ENCODE results near the gene LEKR1.

LEKR1 gene

DNA sequence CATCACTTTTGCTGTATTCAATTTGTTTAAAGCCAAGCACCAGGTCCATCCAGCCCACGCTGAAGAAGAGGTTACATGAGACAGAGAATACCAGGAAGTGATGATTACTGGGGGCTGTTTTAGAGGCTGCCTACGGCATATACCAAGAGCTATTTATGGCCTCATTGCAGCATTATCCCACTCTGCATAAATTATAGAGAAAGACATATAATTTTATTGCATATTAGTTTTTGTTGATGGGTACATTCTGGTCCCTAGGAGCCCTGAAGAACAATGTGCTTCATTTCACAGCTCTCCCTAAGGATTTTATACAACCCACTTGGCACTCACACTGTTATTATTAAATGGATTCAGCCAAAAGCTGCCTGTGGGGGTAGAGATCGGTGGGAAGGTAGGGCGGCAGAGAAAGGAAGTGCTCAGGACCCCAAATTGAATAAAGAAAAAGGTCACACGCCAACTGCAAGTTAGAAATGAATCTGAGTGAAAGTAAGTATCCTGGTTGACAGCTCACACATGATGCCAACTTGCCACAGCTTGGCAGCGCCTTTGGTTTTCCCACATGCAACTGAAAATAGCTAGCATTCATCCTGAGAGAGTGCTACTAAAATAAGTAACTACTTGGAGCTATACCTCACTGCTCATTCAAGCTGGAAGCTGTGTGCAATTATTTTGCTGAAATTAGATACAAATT lies 260.1 kb downstream of the LEKR1 start:
- H3K4me3 ChIP-seq (ENCODE audit: low read length): no peak overlapping the region
- no peak for DNase-seq (ENCODE audit: low read depth, low spot score)

DNA sequence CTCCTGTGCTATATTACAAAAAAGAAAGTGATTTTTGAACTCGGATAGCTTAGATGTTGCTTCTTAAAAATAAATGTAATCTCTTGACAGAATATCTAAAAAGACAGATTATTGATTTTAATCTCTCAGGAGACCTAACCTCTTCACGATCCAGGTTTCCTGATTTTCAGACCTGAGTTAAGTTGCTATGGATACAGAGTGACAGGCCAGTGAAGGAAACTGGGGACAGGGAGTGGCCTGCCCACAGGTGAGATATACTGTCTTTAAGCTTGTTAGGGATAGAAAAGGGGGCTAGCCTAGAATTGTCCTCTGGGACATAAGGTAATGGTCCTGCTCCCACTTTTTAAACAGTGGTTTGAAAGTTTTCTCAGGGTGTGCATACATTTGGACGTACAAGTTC lies 260.6 kb downstream of the LEKR1 start:
- no peak overlapping the region for H3K4me3 ChIP-seq (ENCODE audit: low read length)
- no peak for DNase-seq (ENCODE audit: low read depth, low spot score)

DNA sequence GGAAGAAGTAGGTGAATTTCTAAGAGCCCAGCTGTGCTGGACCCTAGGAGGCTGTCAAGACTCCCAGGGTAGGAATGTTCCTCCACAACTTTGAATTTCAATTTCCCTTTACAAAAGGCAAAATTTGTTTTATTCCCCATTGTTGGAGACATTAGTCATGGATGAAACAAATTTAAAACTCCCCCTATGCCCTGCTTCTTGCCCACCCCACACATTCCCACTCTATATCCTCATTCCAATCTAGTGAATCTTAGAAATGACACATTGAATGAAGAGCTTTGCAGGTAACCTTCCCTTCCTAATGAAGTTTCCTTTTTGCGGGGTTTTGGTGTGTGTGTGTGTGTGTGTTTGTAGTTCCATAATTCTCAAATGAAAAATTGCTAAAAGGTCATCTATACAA lies 261.2 kb downstream of the LEKR1 start:
- no peak overlapping the region for H3K4me3 ChIP-seq (ENCODE audit: low read length)
- no peak for DNase-seq (ENCODE audit: low read depth, low spot score)

DNA sequence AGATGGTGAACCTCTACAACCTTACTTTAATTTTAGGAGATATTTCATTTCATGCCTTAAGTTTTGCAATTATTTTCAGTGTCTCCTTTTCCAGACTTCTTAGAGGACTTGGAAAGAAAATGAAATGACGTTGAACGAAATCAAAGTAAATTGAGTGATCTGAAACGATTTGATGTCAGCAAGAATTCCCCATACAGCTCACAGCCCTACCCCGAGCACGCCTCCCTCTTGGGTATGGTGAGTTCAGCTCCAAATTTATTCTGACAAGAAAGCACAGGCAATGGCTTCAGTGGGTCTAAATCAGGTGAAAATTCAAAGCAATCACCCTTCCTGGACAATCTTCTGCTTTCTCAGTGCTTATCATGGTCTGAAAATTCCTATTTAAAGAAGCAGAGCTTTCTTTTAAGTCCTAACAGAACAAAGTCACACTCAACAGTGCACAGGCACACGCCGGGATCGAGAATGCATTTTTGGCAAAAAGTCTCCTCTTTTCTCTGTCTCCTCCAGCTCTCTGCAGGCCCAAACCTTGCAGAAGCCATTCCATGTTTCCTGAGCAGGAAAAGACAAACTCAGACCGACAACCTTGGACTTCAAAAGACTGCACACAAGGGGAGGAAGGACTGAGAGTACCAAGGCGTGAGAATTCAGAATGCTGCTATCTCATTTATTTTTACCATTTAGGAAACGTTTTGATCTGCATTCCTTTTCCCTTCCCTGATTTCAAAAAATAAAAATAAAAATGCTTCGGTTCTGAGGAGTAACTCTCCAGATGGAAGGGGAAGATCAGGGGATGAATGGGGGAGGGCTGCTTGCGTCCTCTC lies 261.8 kb downstream of the LEKR1 start:
- no peak for DNase-seq (ENCODE audit: low read depth, low spot score)
- peak overlapping the region; percentile 67 for H3K4me3 ChIP-seq (ENCODE audit: low read length)

DNA sequence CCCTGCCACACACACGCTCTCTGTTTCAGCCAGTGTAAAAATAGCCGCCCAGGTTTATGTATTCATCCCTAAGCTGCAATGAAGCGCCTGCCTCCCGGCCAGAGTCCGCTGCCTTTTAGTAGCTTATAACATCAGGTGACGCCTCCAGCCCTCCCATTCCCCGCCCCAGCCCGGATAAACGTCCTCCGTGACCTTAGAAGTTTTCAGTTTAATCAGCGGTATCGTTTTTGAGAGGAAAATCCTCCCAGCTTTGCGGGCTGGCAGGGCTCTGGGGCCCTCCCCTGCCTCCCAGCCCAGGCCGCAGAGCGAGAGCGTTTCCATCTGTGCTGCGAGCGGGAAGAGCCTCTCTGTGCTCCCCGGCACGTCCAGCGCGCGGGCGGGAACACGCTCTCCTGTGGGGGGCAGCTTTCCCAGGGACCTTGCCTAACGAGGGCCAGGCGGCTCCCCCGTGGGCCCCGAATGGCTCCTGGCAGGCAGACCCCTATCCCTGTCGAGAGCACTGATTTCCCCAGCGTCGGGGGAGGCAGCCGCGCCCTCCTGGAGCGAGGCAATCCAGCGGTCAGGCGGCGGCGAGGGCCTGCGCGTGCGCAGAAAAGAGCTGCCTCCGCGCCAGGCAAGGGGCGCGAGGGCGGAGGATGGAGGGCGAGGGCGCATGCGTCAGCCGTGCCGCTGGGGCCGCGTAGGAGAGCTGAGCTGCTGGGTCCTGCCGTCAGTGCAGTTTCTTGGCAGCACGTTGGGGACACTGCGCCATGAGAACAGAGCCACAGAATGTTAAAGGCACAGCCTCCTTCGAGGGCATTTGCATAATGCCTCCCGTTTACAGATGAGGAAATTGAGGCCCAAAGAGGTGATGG lies 262.7 kb downstream of the LEKR1 start:
- peak overlapping the region; percentile 67 for H3K4me3 ChIP-seq (ENCODE audit: low read length)
- DNase-seq (ENCODE audit: low read depth, low spot score): peak; percentile 87

DNA sequence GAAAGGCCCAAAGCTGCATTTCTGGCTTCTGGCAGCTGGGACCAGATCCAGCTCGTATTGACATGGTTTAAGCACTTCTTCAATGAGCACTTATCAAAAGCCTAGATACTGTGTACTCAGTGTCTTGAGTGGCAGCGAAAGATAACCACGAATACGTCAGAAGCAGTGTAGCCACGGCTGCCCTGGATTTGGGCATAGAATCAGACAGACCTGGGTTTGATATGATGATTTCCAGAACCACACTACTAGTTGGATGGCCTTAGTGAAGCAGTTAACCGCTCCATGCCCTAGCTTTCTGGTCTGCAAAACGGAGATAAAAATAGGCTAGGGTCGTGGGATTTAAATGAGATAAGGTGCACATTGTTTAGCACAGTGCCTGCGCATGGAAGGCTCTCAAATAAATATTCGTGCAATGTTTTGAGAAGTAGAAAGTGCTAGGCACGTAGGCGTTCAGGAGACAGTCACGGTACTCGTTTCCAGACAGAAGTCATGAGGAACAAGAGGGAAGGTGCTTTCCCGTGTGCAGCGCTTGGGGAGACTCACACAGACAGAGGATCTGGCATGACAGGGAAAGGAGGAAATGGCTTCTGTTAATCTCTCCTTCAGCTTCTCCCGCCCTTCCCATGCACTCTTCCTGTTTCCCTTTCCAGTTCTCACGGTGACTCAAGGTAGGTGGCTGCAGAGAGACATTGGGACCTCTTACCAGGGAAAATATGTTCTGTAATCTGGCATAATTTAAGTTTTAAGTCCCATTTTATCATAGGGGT lies 263.5 kb downstream of the LEKR1 start:
- peak overlapping the region; percentile 67 for H3K4me3 ChIP-seq (ENCODE audit: low read length)
- DNase-seq (ENCODE audit: low read depth, low spot score): no peak

DNA sequence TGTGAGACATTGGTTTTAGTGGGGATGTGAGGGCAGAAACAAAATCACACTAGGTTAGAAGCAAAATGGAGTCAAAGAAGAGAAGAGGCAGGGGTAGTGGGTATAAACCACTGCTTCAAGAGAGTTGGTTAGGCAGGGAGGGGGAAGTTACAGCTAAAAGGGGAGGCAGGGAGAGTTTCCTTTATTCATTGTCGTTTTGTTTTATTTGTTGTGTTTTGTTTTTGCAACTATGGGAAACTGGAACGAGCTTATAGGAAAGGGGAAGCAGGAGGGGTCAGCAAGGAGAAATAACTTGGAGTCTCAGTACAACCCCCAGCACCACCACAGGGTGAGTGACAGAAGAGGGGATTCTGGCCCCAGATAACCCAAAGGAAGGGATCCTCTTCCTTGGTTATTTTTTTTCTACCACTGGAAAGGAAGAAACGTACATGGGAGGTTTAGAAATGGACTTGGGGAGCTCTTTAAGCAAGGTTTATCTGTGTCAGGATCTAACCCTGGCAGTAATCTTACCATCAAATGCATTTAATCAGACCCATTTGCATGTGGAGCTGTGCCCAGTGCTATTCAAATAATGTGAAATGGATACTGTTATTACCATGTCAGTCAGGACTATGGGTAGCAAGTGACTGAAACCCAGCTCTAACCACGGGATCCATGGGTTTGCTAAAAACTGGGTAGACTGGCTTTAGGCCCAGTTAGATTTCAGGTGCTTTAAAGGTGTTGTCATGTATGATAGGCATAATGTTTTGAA lies 265.1 kb downstream of the LEKR1 start:
- no peak for DNase-seq (ENCODE audit: low read depth, low spot score)
- H3K4me3 ChIP-seq (ENCODE audit: low read length): no peak overlapping the region

DNA sequence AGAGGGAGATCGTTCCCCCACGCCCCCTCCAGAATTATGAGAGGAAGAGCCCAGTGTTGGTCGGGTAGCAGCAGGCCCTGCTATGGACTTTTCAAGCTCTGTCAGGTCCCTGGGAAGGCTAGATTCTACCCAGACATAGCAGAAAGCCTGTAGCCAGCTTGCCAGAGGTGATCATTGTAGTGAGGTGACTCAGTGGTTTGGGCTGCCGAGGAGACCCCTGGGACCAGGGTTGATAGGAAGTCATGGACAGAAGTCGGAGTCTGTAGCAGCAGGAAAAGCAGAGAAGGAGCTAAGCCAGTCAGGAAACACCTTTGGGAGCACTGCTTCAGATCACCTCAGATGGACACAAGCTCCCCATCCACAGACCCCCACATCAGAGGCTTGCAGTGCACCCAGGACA lies 266.1 kb downstream of the LEKR1 start:
- H3K4me3 ChIP-seq (ENCODE audit: low read length): no peak overlapping the region
- no peak for DNase-seq (ENCODE audit: low read depth, low spot score)

DNA sequence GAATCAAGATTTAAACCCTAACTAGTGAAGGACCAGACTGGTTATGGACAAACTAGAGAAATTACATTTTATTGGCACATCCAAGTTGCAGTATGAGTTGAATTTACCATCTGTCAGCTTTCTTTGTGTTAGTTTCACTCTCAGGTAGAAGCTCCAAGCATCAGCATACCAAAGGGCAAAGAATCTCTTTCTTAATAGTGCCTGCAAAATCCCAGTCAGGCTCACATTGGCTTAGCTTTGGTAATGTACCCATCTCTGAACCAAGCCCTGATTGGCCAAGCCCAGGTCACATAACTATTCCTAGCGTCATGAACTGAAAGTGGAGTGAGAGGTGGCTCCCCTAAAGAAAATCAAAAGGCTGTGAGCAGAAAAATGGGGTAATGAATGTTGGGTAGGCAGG lies 266.9 kb downstream of the LEKR1 start:
- no peak overlapping the region for H3K4me3 ChIP-seq (ENCODE audit: low read length)
- no peak for DNase-seq (ENCODE audit: low read depth, low spot score)

DNA sequence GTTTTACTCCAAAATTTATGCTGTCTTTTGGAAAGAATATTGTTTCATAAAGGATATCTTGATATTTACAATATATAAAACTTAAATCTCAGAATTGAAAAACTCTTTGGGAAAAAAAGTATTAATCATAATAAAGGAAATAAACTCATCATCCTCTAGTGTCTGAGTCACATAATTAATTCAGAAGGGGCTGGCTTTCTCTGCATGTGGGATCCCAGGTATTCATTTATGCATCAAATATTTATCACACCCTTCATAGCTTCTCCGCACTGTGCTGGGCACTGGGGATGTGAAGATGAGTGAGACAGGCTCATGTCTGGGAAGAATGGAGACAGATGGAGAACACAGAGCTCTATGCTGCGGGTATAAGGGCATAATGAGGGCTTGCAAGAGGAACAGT lies 268.1 kb downstream of the LEKR1 start:
- no peak overlapping the region for H3K4me3 ChIP-seq (ENCODE audit: low read length)

DNA sequence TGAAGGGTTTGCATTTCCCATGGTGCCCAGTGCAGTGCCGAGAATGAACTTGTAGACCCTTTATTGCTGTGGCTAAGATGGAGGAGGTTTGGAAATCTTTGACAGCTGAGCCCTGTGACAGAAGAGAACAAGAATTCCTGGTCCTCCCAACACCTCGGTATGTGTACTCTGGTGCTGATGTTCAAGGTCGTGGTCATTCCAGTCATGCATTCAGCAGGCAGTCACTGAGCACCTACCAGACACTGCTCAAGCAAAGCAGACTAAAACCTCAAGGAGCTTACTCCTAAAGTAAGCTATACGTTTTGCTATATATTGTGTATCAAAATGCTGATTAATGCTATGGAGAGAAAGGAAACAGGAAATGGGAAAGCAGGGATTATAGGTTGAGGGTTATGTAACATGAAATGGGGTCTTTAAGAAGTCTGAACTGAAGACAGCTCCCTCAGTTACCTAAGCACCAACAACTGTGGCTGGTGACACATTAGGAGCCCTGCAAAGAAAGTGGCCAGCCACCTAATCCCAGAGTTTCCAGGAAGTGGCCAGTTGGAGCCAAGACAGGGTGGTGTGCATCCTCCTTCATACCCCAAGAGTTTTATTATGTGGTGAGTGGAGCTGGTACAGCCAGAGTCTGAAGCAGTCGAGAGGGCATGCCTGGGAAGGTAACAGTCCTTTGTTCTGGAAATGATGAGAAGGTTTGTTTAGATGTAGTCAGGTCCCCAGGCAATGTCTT lies 268.8 kb downstream of the LEKR1 start:
- H3K4me3 ChIP-seq (ENCODE audit: low read length): no peak overlapping the region
- no peak for DNase-seq (ENCODE audit: low read depth, low spot score)

More for the DNA sequence above, 268.1 kb downstream of the LEKR1 start:
- DNase-seq (ENCODE audit: low read depth, low spot score): no peak

All from Jurkat, Clone E6-1 (cell line).